NOMO-1 treated with DMSO at 0.1 percent for 48 hours (cell line): ENCODE results near the gene GABBR2.

Experiments
- DNase-seq: peaks from one replicate; lab custom pipeline; 2025; ENCODE audit not compliant: unreplicated experiment; lab: John Stamatoyannopoulos, UW

The GABBR2 gene

GRCh38 chr9:98634685-98635336 lies 73.9 kb downstream of the GABBR2 start:
- DNase-seq = no peak

DNA sequence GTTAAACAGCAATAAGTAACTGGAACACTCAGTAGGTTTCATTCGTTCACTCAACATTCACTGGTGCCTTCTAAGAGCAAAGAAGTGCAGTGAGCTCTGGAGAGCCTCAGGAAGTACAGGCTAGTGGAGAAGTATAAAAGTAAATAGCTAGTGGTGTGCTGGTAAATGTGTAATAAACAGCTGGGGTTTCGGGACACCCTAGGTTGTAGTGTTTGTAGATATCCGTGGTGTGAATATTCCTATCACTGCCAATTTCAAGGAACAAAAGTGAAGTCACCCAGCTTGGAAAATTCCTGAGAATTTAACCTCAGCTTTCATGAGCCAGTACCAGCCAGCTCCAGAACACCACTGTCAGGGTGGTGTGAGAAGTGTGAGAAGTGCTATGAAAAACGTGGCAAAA lies 75.9 kb downstream of the GABBR2 start:
- DNase-seq = no peak

- DNase-seq = no peak
Observed at GRCh38 chr9:98627296-98627695, 81.4 kb downstream of the GABBR2 start.

- no peak for DNase-seq
Observed at GRCh38 chr9:98625728-98626127, 83.0 kb downstream of the GABBR2 start.

- DNase-seq = no peak
Observed at GRCh38 chr9:98619788-98620187, 88.9 kb downstream of the GABBR2 start.

DNA sequence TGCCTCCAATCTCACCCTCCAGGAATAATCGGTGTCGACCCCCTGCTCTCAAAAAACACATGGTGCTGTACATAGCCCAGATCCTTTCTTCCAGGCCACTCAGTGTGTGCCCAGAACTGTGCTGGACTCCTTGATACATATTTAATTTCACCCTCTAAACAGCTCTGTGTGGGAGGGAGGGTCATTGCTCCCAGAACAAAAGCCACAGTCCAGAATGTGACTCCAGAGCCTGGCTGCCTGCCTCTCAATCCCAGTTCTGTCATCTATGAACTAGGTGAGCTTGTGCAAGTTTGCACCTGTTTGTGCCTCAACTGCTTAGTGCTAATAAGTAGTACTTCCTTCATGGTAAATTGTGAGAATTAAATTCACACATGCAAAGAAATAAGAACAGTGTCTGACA lies 93.1 kb downstream of the GABBR2 start:
- DNase-seq = no peak

DNA sequence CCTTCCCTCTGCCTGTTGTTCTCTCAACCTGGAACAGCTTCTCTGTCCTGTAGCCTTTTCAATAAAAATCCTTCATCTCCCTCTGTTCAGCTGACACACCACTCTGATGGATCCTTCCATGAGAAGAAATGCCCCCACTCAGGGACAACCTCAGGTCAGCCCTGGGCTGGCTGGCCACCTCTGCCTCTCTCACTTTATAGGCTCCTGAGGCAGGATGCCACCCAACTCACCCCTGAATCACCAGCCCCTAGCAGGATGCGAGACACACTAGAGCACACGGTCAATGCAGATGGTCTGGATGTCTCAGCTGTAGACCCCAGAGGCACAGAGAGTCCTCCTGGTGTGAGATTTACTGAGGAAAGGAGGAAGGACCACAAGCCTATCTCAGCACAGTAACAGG lies 93.8 kb downstream of the GABBR2 start:
- no peak for DNase-seq

DNA sequence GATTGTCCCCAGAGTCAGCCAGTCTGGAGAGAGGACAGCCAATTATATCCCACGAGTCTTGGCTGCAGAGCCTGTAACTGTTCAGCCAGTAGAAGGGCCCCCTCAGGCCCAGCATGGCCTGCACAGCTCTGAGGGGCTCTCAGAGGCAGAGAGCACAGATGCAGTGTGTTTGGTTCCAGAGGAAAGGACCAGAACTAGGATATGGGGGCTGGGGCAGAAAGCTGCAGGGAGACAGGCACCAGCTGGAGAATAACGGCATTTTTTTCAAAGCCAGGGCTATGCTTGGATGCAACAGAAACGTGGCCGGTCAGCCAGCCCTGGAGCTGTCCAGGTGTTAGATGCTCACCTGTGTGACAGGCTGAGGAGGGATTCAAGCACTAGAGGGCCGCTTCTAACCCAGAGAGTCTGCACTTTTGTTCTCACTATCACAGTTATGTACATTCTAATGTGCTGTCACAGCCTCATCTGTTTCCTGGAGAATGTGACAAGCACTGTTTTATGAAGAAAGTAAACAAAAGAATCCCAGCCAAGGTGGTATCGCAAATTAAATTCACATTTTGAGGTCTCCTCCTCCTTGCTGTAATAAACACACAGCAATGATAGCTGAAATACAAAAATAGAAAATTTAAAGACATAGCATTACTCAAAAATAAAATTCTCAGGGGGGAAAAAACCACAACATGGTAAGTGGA lies 96.5 kb downstream of the GABBR2 start:
- DNase-seq = no peak

- DNase-seq = no peak
Observed at GRCh38 chr9:98611319-98611718, 97.4 kb downstream of the GABBR2 start.

DNA sequence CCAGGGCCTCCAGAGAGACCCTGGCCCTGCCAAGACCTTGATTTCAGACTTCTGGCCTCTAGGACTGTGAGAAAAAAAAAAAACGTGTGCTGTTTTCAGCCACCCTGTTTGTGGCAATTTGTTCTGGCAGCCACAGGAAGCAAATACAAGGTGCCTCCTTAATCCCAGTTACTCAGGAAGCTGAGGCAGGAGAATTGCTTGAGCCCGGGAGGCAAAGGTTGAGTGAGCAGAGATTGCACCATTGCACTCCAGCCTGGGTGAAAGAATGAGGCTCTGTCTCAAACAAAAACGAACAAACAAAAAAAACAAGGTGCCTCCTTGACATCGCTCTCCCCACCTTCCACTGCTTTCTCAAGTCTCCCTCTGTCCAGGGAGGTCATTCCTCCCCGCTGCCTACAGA lies 98.0 kb downstream of the GABBR2 start:
- no peak for DNase-seq

DNA sequence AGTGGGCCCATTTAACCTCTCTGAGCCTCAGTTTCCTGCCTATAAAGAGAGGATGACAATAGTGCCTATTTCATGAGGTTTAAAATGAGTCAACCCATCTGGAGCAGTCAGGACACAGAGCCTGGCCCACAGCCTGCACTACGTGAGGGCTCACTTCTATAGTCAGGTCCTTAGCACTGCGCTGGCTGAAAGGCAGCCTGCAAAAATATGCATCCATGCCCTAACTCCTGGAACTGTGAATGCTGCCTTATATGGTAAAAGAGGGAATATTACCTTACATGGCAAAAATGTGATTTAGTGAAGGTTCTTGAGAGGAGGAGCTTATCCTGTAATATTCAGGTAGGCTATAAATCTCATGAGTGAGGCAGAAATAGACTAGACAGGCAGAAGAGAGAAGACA lies 98.5 kb downstream of the GABBR2 start:
- no peak for DNase-seq

GRCh38 chr9:98609646-98610045 lies 99.1 kb downstream of the GABBR2 start:
- no peak for DNase-seq

GRCh38 chr9:98607787-98608186 lies 100.9 kb downstream of the GABBR2 start:
- DNase-seq = no peak

GRCh38 chr9:98607152-98607551 lies 101.6 kb downstream of the GABBR2 start:
- DNase-seq = no peak

DNA sequence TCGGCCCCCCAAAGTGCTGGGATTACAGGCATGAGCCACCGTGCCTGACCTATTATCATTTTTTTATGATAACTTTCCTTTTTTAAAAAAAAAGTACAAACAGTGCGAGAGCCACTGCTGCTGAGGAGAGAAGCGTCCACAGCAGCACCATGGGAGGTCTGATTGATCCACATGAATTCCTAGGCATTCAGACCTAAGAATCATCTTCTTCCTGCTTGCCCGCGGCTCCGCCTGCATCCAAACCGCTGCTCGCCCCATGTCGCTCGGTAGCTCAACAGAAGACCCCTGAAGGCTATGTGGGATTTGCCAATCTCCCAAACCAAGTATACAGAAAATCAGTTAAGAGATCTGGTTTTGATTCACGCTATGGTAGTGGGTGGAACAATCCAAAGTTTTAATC lies 102.0 kb downstream of the GABBR2 start:
- no peak for DNase-seq

DNA sequence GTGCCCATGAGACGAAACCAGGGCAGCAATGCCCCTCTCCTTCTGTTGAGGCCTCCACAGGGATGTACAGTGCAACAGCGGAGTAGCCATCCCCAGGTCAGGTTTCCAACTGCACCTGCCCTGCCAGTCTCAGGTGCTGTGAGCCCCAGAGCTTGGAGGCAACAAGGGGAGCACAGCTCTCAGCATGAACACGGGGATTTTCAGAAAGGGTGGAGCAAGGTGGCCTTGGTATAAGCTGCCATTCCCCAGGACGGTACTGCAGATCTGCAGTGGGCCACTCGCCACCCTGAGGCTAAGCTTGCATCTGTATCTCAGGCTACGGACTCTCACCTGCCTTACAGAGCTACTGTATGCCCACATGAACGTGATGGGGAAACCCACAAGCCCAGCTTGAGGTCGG lies 103.6 kb downstream of the GABBR2 start:
- DNase-seq = no peak

GRCh38 chr9:98603821-98604383 lies 104.8 kb downstream of the GABBR2 start:
- no peak for DNase-seq

GRCh38 chr9:98602839-98603500 lies 105.8 kb downstream of the GABBR2 start:
- DNase-seq = no peak

- DNase-seq = no peak
Observed at GRCh38 chr9:98600631-98601030, 108.1 kb downstream of the GABBR2 start.

- DNase-seq = no peak
Observed at GRCh38 chr9:98599566-98600216, 109.0 kb downstream of the GABBR2 start.

DNA sequence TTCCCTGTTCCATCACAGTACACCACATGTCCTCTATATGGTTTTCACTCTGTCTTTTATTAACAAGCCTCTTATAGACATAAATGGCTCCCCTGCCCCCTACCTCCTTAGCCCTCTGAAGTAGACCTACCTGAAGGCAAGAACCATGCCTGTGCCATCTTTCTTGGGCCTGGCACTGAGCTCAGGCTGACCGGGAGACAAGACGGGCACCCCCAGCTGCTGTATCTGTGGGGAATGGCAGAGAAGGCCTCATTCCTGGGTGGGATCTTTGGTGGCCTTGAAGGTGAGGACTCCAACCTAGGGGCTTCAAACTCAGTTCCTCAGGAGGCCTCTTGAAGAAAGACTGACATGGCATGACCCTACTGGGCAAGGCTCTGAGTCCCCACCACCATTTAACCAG lies 109.9 kb downstream of the GABBR2 start:
- no peak for DNase-seq
